Lower leg skin (tissue), 3 donors: ENCODE results near the gene BTC.

Experiments
- POLR2A ChIP-seq, 2 donors: fragments of 450-650 bp; IDR thresholded peaks; one replicate each; pipeline ENCODE4 v1.6.1; 2016 to 2017; ENCODE audit warnings: antibody characterized with exemption in 2 of 2, mild to moderate bottlenecking in 1 of 2, moderate library complexity in 1 of 2
- TF ChIP-seq, protein P1 (sequence below), 3 donors: fragments of 450-650 bp; IDR thresholded peaks; one replicate each; pipeline ENCODE4 v1.5.1; 2016; ENCODE audit warnings: antibody characterized with exemption in 3 of 3, mild to moderate bottlenecking in 3 of 3, moderate library complexity in 2 of 3

DNA sequence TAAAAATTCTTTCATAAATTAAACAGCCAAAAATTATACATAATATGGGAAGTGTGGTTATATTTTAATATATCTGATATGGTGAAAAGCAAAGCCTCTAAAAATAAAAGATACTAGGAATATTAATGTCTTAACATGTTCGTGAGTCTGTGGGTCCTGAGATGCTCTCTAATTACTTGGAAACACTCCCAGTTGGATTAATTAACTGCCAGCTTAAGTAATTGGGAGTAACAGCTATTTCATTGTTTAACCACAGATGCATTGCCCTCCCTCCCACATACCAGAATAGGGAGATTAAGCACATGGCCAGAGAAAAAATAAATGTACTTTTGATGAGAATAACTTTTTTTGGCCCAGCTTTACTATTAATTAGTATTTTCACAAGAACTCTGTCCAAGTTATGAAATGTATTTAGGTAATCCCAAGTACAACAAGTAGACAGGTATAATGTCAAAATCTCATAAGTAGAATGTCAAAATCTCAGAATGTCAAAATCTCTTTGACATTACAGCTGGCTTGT lies 79.7 kb downstream of the BTC start:
- TF ChIP-seq, protein P1, sequence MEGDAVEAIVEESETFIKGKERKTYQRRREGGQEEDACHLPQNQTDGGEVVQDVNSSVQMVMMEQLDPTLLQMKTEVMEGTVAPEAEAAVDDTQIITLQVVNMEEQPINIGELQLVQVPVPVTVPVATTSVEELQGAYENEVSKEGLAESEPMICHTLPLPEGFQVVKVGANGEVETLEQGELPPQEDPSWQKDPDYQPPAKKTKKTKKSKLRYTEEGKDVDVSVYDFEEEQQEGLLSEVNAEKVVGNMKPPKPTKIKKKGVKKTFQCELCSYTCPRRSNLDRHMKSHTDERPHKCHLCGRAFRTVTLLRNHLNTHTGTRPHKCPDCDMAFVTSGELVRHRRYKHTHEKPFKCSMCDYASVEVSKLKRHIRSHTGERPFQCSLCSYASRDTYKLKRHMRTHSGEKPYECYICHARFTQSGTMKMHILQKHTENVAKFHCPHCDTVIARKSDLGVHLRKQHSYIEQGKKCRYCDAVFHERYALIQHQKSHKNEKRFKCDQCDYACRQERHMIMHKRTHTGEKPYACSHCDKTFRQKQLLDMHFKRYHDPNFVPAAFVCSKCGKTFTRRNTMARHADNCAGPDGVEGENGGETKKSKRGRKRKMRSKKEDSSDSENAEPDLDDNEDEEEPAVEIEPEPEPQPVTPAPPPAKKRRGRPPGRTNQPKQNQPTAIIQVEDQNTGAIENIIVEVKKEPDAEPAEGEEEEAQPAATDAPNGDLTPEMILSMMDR (IDR thresholded peaks at IDR 0.05) = no peak
- TF ChIP-seq POLR2A (IDR thresholded peaks at IDR 0.05) = no peak
